Fibroblast of lung (primary cell): ENCODE data around the gene PCP4. TPM values are rescaled to one million over a fixed set of nuclear protein-coding genes. Genes with fewer than 3 reads are reported as not detected.

Experiments used
- DNase-seq, 2 donors: peaks; one replicate each; pipeline versions ENCODE4 v3.0.0 to v3.0.0-alpha.2; 2010; ENCODE audit warnings: low read depth in 2 of 2
- H2AFZ ChIP-seq: 2 replicates; pipeline ENCODE4 v1.5.1; 2012; ENCODE audit warnings: low read length, control low read depth, inconsistent platforms
- H3K27ac ChIP-seq: 2 replicates; pipeline ENCODE4 v1.5.1; 2011; ENCODE audit warnings: low read length, control low read depth; ENCODE audit not compliant: insufficient read depth
- H3K27me3 ChIP-seq: 2 replicates; pipeline ENCODE4 v1.5.1; 2011; ENCODE audit warnings: mild to moderate bottlenecking, low read length; ENCODE audit not compliant: control insufficient read depth, insufficient read depth
- H3K36me3 ChIP-seq: 2 replicates; pipeline ENCODE4 v1.5.1; 2011; ENCODE audit warnings: low read length; ENCODE audit not compliant: control insufficient read depth, insufficient read depth
- H3K4me1 ChIP-seq: 2 replicates; pipeline ENCODE4 v1.5.1; 2011; ENCODE audit warnings: low read length; ENCODE audit not compliant: control insufficient read depth, insufficient read depth; ENCODE audit errors: extremely low read depth
- H3K4me2 ChIP-seq: 2 replicates; pipeline ENCODE4 v1.5.1; 2011; ENCODE audit warnings: low read length, control low read depth; ENCODE audit not compliant: insufficient read depth; ENCODE audit errors: extremely low read depth
- H3K4me3 ChIP-seq, 4 experiments: fragments of 200-600 bp in 1 of 4; sonication (generic) in 1 of 4; replicated peaks in 1 of 4; 2 replicates each; pipeline ENCODE4 v1.5.1; 2011 to 2016; ENCODE audit warnings: low read length in 4 of 4, low read depth in 3 of 4, mild to moderate bottlenecking in 3 of 4, control low read depth in 2 of 4, inconsistent platforms in 1 of 4, mixed read lengths in 1 of 4; ENCODE audit not compliant: insufficient read depth in 1 of 4; ENCODE audit errors: control extremely low read depth in 1 of 4
- H3K79me2 ChIP-seq: 2 replicates; pipeline ENCODE4 v1.5.1; 2012; ENCODE audit warnings: mild to moderate bottlenecking, low read length, inconsistent platforms; ENCODE audit not compliant: control insufficient read depth, insufficient read depth
- H3K9ac ChIP-seq: 2 replicates; pipeline ENCODE4 v1.5.1; 2011; ENCODE audit warnings: mild to moderate bottlenecking, low read length, control low read depth; ENCODE audit not compliant: insufficient read depth
- H3K9me3 ChIP-seq: 2 replicates; pipeline ENCODE4 v1.5.1; 2012; ENCODE audit warnings: low read depth, low read length; ENCODE audit not compliant: control insufficient read depth, insufficient read depth
- H4K20me1 ChIP-seq: 2 replicates; pipeline ENCODE4 v1.5.1; 2011; ENCODE audit warnings: low read length; ENCODE audit not compliant: control insufficient read depth, insufficient read depth; ENCODE audit errors: extremely low read depth
- CTCF ChIP-seq, 2 donors: IDR thresholded peaks in 1 of 2; conservative IDR thresholded peaks in 1 of 2; 1 replicate in 1 of 2; 2 replicates in 1 of 2; pipeline ENCODE4 v1.5.1; 2011 to 2012; ENCODE audit warnings: low read length in 2 of 2, control low read depth in 1 of 2, inconsistent platforms in 1 of 2, low read depth in 1 of 2, mild to moderate bottlenecking in 1 of 2
- EZH2 ChIP-seq: IDR thresholded peaks from 2 replicates; pipeline ENCODE4 v1.5.1; 2012; ENCODE audit warnings: low read length, control low read depth, mild to moderate bottlenecking; ENCODE audit errors: missing control alignments
- polyA minus RNA-seq: library from RNA; depleted of rRNA, polyadenylated mRNA; stranded (reverse); fragments of >200 nt; gene quantifications from 2 replicates; pipeline ENCODE4 v1.2.3, GENCODE V29; 2011; ENCODE audit warnings: low replicate concordance
- polyA plus RNA-seq, 2 donors: library from polyadenylated mRNA; depleted of rRNA in 1 of 2; stranded (reverse) in 1 of 2; unstranded in 1 of 2; fragments of >200 nt; gene quantifications; 2 replicates each; pipeline ENCODE4 v1.2.1, GENCODE V29; 2011 to 2012; ENCODE audit warnings: missing spikeins in 1 of 2
- total RNA-seq: library from RNA; depleted of rRNA; stranded (reverse); fragments of >200 nt; gene quantifications from 2 replicates; pipeline ENCODE4 v1.2.1, GENCODE V29; 2014

Gene PCP4
- total RNA-seq (not detected in 2 replicates), polyA plus RNA-seq (not detected in 2 replicates), polyA minus RNA-seq (not detected in 2 replicates)
- not detected in 2 replicates for polyA plus RNA-seq (2012)

GRCh38 chr21:39867198-39867650 is at the start of gene PCP4:
TSS of gene PCP4 (plus strand) at chr21:39867438. CDS start at chr21:39867502, 64 bp downstream.
- H2AFZ ChIP-seq, result no peak within 1 kb of the TSS
- no peak within 1 kb of the TSS for H3K9ac ChIP-seq
- no peak within 1 kb of the TSS for H3K4me2 ChIP-seq
- no peaks in the 10 kb centered on the region for H3K79me2 ChIP-seq
- H4K20me1 ChIP-seq, result no peaks in the 10 kb centered on the region
- peak; percentile 9 to 20 for DNase-seq
- H3K4me3 ChIP-seq, result no peak within 1 kb of the TSS
- H3K4me1 ChIP-seq, result no peaks in the 10 kb centered on the region
- H3K27ac ChIP-seq, result no peak within 1 kb of the TSS
- H3K27me3 ChIP-seq, result no peaks in the 10 kb centered on the region
- no peaks in the 10 kb centered on the region for H3K36me3 ChIP-seq
- H3K9me3 ChIP-seq, result no peaks in the 10 kb centered on the region
- peak; percentile 58 to 59 for TF ChIP-seq CTCF (conservative IDR thresholded peaks at IDR 0.05 in 1 of 2, IDR thresholded peaks at IDR 0.05 in 1 of 2; ENCODE audit: low read depth in 1 of 2, low read length in 2 of 2)
- no peak for TF ChIP-seq EZH2

- no peak overlapping the region for H3K4me2 ChIP-seq
- no peaks in the 10 kb centered on the region for H3K27me3 ChIP-seq
- H2AFZ ChIP-seq, result no peak overlapping the region
- no peaks in the 10 kb centered on the region for H3K79me2 ChIP-seq
- no peak overlapping the region for H3K9ac ChIP-seq
- no peaks in the 10 kb centered on the region for H3K4me1 ChIP-seq
- no peaks in the 10 kb centered on the region for H3K9me3 ChIP-seq
- no peak for DNase-seq
- H3K4me3 ChIP-seq, result no peak overlapping the region
- no peaks in the 10 kb centered on the region for H3K36me3 ChIP-seq
- H3K27ac ChIP-seq, result no peak overlapping the region
- no peak for TF ChIP-seq EZH2
- H4K20me1 ChIP-seq, result no peaks in the 10 kb centered on the region
Measured at GRCh38 chr21:39818557-39818956, 48.7 kb upstream of the PCP4 start.

- H3K4me2 ChIP-seq, result no peak overlapping the region
- no peak overlapping the region for H3K27ac ChIP-seq
- H3K9ac ChIP-seq, result no peak overlapping the region
- TF ChIP-seq EZH2 (no peak), CTCF (conservative IDR thresholded peaks at IDR 0.05 in 1 of 2, IDR thresholded peaks at IDR 0.05 in 1 of 2; ENCODE audit: low read depth in 1 of 2, low read length in 2 of 2) (no peak)
- no peaks in the 10 kb centered on the region for H3K79me2 ChIP-seq
- no peak for DNase-seq
- no peaks in the 10 kb centered on the region for H4K20me1 ChIP-seq
- no peak overlapping the region for H2AFZ ChIP-seq
- H3K4me1 ChIP-seq, result no peaks in the 10 kb centered on the region
- no peaks in the 10 kb centered on the region for H3K27me3 ChIP-seq
- no peak overlapping the region for H3K4me3 ChIP-seq
- no peaks in the 10 kb centered on the region for H3K9me3 ChIP-seq
- H3K36me3 ChIP-seq, result no peaks in the 10 kb centered on the region
Measured at GRCh38 chr21:39822042-39822441, 45.2 kb upstream of the PCP4 start.
